GM18867 (cell line): ENCODE results near the gene CHD9.
"Not testable (repeated sequence)": the region's sequence is repeated elsewhere in the genome, so short reads cannot be mapped to it uniquely, and the experiment has no call there.

ENCODE experiments used
- ATAC-seq: cut with Tn5 transposase; IDR thresholded peaks from one replicate; pipeline ENCODE4 v1.9.1; 2021; ENCODE audit warnings: mild to moderate bottlenecking, moderate library complexity; ENCODE audit not compliant: unreplicated experiment

The CHD9 gene

DNA sequence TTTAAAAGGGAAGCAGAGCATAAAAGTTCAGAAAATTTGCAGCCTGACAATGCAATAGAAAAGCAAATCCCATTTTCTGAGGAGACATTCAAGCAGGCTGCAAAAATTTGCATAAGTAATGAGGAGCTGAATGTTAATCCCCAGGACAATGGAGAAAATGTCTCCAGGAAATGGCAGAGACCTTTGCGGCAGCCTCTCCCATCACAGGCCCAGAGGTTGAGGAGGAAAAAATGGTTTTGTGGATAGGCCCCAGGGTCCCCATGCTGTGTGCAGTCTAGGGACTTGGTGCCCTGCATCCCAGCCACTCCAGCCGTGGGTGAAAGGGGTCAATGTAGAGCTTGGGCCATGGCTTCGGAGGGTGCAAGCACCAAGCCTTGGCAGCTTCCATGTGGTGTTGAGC is 19.5 kb downstream of the CHD9 start:
- ATAC-seq, result not testable (repeated sequence)

DNA sequence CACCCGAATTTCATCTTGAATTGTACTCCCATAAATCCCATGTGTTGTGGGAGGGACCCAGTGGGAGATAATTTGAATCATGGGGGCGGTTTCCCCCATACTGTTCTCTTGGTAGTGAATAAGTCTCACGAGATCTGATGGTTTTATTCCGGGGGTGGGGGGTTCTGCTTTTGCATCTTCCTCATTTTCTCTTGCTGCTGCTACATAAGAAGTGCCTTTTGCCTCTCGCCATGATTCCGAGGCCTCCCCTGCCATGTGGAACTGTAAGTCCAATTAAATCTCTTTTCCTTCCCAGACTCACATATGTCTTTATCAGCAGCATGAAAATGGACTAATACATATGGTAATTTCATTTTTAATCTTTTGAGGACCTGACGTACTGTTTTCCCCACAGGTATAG is 20.7 kb downstream of the CHD9 start:
- not testable (repeated sequence) for ATAC-seq

DNA sequence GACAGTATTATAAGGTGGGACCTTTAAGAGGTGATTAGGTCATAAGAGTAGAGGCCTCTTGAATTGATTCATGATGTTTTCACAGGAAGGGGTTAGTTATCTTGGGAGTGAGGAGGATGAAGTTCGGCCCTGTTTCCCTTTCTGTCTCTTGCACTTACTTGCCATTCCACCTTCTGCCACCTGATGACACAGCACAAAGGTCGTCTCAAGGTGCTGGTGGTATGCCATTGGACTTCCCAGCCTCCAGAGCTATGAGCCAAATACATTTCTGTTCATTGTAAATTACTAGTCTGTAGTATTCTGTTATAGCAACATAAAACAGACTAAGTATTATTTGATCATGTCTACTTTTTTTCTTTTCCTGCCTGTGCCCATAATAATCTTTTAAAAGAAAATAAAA is 23.5 kb downstream of the CHD9 start:
- ATAC-seq, result no peak

DNA sequence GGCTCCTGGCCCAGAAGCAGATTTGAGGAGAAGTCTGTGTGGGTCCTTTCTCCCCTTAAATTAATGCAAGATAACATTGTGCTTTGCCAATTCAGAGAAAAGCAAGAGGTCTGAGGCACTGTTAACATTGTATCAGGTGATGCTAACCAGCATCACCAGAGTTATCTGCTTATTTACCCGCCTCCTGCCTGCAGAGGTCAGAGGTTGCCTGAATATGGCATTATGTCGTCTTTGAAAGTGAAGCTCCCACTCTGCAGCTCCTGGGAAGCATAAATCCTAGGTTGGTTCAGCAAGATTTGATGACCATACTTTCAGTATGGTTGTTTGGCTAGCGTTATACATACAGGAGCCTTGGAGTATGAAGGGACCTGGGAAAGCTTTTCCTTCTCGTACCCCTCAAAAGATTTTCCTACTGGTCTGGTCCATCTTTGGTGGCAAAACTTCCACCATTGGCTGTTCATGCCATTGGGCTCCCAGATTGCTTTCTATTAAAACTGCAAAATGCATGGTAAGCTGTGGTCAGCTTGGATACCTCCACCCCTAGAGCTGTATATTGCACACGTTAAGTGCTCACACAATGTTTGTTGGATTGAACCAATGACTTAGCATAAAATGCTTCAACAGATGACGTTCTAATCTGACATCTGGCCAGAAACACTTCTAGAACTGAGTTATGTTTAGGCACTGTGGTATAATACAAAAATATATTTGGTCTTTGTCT is 24.1 kb downstream of the CHD9 start:
- ATAC-seq, result no peak

DNA sequence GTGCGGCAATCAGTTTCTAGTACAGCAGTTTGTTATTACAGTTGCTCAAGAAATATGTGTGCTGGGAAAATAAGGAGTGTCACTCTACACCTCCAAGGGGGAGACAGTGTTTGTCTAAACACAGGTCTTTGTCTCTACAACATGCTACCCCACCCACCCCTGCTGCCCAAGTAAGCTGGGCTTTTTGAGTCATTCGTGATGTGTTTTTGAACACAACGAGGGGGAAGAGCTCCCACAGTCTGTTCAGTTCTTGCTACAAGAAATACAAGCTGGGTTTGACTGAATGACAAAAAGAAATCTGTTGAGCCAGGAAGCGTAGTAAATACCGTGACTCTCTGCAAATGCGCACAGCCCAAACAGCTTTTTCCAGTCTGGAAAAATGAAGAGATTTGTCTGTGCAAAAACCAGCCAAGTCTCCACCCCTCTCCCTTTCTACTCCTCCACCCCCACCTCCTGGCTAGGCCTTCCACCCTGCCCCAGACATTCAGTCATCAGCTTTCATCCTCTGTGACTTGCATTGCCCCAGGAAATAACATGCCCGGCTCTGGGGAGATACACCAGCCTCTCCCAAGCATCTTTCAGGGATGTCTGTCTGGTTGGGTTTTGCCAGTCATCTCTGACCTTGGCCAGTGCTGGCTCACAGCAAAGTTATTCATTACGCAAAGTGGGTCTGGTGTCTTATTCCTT is 25.7 kb downstream of the CHD9 start:
- ATAC-seq, result no peak

DNA sequence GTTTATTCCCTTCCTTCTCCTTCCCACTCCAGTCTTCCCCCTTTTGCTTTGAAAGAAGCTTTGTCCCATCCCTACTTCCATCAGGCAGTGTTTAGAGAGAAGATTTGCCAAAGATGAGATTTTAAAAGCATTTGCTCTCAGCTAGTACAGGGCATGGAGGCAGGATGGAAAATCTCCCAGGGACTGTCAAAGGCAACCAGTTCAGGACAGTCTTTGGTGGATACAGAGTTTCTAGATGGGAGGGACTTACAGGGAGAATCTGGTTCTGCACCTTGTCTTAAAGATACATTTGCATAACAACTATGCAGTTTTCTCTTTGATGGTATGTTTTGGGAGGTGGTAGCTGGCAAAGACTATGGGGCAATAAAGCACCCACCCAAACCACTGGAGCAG is 26.2 kb downstream of the CHD9 start:
- no peak for ATAC-seq

- ATAC-seq, result no peak
These were observed 27.1 kb downstream of the CHD9 start for GRCh38 chr16:53081686-53082407.

DNA sequence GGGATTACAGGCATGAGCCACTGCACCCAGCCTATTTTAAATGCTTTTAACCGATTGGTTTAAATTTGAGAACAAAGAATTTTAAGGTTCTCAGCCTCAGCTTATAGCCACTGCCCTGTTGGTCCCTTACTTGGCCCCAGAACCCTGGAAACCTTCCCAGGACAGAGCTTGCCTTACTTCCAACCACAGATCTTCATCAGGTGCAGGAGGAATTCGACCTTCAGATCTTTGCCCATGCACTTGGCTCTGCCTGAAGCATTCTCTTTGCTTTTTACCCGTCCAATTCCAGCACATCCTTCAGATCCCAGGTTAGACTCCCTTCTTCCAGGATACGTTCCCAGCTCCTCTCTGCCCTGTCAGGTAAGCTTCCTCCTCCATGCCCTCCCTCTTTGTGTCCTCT is 27.7 kb downstream of the CHD9 start:
- no peak for ATAC-seq

GRCh38 chr16:53083119-53083518 is 28.3 kb downstream of the CHD9 start:
- ATAC-seq, result no peak

- no peak for ATAC-seq
These were observed 29.4 kb downstream of the CHD9 start for GRCh38 chr16:53084141-53084541.

GRCh38 chr16:53084746-53085334 is 30.0 kb downstream of the CHD9 start:
- no peak for ATAC-seq

- no peak for ATAC-seq
These were observed 30.6 kb downstream of the CHD9 start for GRCh38 chr16:53085369-53085843.

GRCh38 chr16:53085931-53086421 is 31.2 kb downstream of the CHD9 start:
- ATAC-seq, result no peak

DNA sequence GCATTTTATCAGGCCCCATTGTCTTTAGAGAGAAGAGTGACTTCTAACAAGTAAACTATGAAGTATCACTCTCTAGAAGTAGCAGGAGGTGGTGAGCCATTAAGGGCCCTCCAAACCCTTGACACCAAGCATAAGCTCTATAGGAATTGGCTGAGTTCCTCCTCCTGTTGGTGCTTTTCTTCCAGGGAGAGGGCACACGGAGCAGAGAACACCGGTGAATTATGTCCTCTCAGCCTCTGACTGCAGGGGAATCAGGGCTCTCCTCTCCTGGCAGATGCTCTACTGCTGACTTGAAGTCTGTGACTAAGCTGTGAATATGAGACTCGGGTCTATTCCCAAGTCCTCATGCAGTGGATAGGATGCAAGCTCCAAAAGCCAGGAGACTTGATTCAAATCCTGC is 32.3 kb downstream of the CHD9 start:
- ATAC-seq, result no peak

DNA sequence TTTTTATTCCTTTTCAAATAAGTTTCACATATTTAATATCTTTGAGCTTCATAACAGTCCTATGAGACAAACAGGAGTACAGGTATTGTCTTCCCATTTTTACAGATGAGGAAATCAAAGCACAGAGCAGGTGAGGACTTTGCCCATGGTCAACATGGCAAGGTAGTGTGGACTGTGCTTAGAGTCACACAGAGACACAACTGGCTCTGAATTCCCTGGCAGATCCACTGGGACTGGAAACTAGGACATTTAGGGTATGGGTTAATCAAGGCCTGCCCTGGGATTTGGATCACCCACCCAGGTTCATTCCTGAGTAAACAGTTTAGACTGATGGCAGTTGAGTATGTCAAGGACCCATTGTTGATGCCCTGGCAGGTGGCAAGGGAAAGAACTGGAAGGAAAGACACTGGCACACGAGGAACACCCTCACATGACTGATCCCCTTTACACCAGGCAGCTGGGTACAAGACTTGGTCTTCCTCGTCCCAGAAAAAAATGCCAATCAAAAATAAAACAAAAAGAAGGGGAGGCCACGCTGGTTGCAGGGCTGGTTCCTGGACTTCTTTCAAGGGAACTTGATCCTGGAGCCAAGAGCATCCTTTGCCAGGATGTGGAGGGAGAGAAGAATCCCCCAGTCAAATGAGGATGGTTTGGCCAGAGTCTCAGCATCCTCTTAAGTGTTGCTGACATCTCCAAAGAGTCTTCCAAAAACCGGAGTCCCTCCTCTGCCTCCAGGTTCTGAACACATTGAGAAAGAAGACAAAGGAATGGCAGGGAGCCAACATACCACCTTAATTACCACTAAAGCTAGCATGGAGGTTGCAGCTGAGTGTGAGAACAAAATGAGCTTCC is 34.9 kb downstream of the CHD9 start:
- ATAC-seq, result no peak

GRCh38 chr16:53090286-53090590 is 35.4 kb downstream of the CHD9 start:
- ATAC-seq, result no peak

DNA sequence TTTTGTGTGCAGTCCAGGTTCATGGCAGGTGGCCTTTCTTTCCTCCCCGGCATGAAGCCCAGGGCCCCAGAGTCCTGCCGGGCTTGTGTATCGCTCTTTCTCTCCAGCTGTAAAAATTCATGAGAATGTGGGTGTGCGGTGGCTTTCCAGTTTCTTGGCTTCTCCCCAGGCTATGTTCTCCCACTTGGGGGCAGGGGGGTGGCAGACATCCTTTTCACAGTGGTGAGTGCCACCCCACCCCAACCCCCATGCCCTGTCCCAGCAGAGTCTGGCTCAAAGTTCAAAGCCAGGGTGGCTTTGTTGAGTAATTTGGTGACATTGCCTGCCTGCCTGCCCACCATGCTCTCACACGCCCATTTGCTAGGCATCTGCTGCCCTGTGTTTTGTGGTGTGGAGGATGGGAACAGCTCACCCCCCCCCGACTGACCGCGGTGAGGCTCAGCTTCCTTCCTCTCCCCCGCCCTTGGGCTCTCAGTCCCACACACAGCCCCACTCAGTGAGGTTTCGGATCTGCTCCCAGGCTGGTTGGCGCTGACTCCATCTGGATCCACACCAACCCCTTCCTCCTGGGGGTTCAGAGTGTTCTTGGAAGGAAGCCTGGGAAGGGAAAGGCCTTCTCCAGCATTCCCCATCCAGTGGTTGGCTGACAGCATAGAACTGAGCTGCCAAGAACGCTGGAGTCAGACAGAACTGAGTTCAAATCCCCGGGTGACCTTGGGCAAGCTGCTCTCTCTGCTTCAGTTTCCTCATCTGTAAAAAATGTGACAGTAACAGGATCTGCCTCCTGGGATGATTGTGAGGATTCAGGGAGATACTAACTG is 36.0 kb downstream of the CHD9 start:
- peak; percentile 57 for ATAC-seq

DNA sequence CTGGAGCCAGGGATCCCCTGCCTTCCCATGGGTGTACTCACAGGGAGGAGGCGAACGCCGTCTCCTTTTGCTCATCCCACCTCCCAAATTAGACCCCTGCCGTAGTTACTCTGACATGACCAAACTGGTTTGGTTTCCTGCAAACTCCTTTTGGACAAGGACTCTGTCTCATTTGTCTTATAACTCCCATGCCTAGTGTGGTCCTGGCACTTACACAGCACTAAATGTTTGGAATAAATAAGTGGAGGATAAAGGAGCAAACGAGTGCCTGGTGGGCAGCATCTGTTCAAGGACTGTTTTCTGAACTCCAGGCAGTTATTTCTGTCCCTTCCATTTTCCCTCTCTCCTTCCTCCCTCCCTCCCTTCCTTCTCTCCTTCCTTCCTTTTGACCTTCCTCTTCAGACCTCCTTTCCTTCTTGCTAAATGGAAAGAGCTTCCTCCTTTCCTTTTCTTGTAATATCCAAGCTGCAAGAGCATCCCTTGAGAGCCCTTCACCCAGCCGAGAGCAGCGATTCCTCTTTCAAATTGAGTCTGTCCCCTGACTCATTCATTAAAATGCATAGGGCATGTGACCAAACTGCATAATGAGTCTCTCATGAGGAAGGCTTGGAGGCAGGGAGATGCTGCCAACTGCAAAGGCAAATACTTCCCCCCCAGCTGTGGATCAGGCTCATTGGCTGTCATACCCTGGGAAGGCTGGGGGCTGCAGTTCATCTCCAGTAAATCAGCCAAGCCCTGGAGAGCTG is 36.8 kb downstream of the CHD9 start:
- peak; percentile 65 for ATAC-seq

- ATAC-seq, result no peak
These were observed 37.5 kb downstream of the CHD9 start for GRCh38 chr16:53092284-53092683.
